ENCODE results near the gene UHRF1. TPM values are rescaled to one million over a fixed set of nuclear protein-coding genes. Genes with fewer than 3 reads are reported as not detected.
"Not testable (repeated sequence)": the region's sequence is repeated elsewhere in the genome, so short reads cannot be mapped to it uniquely, and the experiment has no call there.

The UHRF1 gene
- total and polyA plus RNA-seq, 4 donors: 0.06 to 57.4 (median 0.73) TPM

- H3K4me3 ChIP-seq (ENCODE audit: low read depth in 1 of 3, low read length in 3 of 3); H3K27ac ChIP-seq (ENCODE audit: low read depth in 1 of 2, low read length in 2 of 2); H3K9me3 ChIP-seq (ENCODE audit: control insufficient read depth in 4 of 4, low read length in 3 of 4); DNase-seq (ENCODE audit: low spot score); H3K4me1 ChIP-seq (ENCODE audit: control insufficient read depth in 4 of 4, insufficient read depth in 4 of 4, low read length in 3 of 4); H3K36me3 ChIP-seq (ENCODE audit: control insufficient read depth in 4 of 4, insufficient read depth in 3 of 4, low read depth in 1 of 4, low read length in 3 of 4); H3K27me3 ChIP-seq (ENCODE audit: control insufficient read depth in 4 of 4, insufficient read depth in 4 of 4, low read length in 3 of 4); H3K9ac ChIP-seq (ENCODE audit: low read depth in 1 of 2, low read length in 2 of 2): not testable (repeated sequence)
- WGBS: 71% methylated on average over 13 of the region's 13 CpGs
Measured at GRCh38 chr19:4900879-4901278, 8.4 kb upstream of the UHRF1 start.

- TF ChIP-seq EGR1 (IDR thresholded peaks at IDR 0.05; ENCODE audit: low read depth in 2 of 2): no peak
- no peak for TF ChIP-seq JUND (IDR thresholded peaks at IDR 0.05)
- TF ChIP-seq SP1 (IDR thresholded peaks at IDR 0.05): no peak
- no peak for TF ChIP-seq NR2F2 (IDR thresholded peaks at IDR 0.05)
- no peak for TF ChIP-seq RXRA (IDR thresholded peaks at IDR 0.05)
- TF ChIP-seq HNF4G (IDR thresholded peaks at IDR 0.05): no peak
- TF ChIP-seq REST (IDR thresholded peaks at IDR 0.05): no peak
- no peak for TF ChIP-seq ATF3 (IDR thresholded peaks at IDR 0.05)
- no peak for TF ChIP-seq GABPA (IDR thresholded peaks at IDR 0.05 in 1 of 2, conservative IDR thresholded peaks at IDR 0.05 in 1 of 2)
- no peak for TF ChIP-seq FOXA2 (IDR thresholded peaks at IDR 0.05)
- no peak for TF ChIP-seq HNF4A (conservative IDR thresholded peaks at IDR 0.05)
- TF ChIP-seq CTCF (IDR thresholded peaks at IDR 0.05; ENCODE audit: low read depth, low read length, missing input control): no peak
- TF ChIP-seq RAD21 (IDR thresholded peaks at IDR 0.05): no peak
- TF ChIP-seq TAF1 (conservative IDR thresholded peaks at IDR 0.05): no peak
- TF ChIP-seq MAX (IDR thresholded peaks at IDR 0.05): no peak
- no peak for TF ChIP-seq YY1 (IDR thresholded peaks at IDR 0.05)
- no peak for TF ChIP-seq ZBTB33 (IDR thresholded peaks at IDR 0.05)
- TF ChIP-seq FOXA1 (IDR thresholded peaks at IDR 0.05): no peak
- 79% methylated on average over 7 of the region's 7 CpGs for WGBS
- Histone ChIP-seq H3K36me3 (ENCODE audit: control insufficient read depth in 4 of 4, insufficient read depth in 3 of 4, low read depth in 1 of 4, low read length in 3 of 4) (no peaks in the 10 kb centered on the region), H3K27ac (ENCODE audit: low read depth in 1 of 2, low read length in 2 of 2) (no peak within 1 kb of the TSS), H3K9me3 (ENCODE audit: control insufficient read depth in 4 of 4, low read length in 3 of 4) (no peaks in the 10 kb centered on the region), H3K27me3 (ENCODE audit: control insufficient read depth in 4 of 4, insufficient read depth in 4 of 4, low read length in 3 of 4) (no peaks in the 10 kb centered on the region), H3K4me1 (ENCODE audit: control insufficient read depth in 4 of 4, insufficient read depth in 4 of 4, low read length in 3 of 4) (peaks cover 0 to 4% (median 0%) of the 10 kb centered on the region in 4 donors), H3K9ac (ENCODE audit: low read depth in 1 of 2, low read length in 2 of 2) (no peak within 1 kb of the TSS), H3K4me3 (ENCODE audit: low read depth in 1 of 3, low read length in 3 of 3) (no peak within 1 kb of the TSS)
- no peak for DNase-seq (ENCODE audit: low spot score)
Measured at GRCh38 chr19:4902796-4903195, 6.5 kb upstream of the UHRF1 start, which contains the start of gene ARRDC5. Gene ARRDC5, minus strand, starts transcription at chr19:4902896. Its CDS starts 71 bp downstream, at chr19:4902825.
